Measurements from ENCODE around the gene BTRC.

BTRC gene

GRCh38 chr10:101550965-101551364 lies 197.0 kb downstream of the BTRC start:
- no peak for TF ChIP-seq EZH2phosphoT487 (conservative IDR thresholded peaks at IDR 0.05; ENCODE audit: low read length)
- TF ChIP-seq, protein P1, sequence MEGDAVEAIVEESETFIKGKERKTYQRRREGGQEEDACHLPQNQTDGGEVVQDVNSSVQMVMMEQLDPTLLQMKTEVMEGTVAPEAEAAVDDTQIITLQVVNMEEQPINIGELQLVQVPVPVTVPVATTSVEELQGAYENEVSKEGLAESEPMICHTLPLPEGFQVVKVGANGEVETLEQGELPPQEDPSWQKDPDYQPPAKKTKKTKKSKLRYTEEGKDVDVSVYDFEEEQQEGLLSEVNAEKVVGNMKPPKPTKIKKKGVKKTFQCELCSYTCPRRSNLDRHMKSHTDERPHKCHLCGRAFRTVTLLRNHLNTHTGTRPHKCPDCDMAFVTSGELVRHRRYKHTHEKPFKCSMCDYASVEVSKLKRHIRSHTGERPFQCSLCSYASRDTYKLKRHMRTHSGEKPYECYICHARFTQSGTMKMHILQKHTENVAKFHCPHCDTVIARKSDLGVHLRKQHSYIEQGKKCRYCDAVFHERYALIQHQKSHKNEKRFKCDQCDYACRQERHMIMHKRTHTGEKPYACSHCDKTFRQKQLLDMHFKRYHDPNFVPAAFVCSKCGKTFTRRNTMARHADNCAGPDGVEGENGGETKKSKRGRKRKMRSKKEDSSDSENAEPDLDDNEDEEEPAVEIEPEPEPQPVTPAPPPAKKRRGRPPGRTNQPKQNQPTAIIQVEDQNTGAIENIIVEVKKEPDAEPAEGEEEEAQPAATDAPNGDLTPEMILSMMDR (IDR thresholded peaks at IDR 0.05; ENCODE audit: insufficient read depth, low read length, poor library complexity, severe bottlenecking), result no peak
- no peaks in the 10 kb centered on the region for H3F3A ChIP-seq (ENCODE audit: insufficient read depth)

GRCh38 chr10:101552442-101552841 lies 198.5 kb downstream of the BTRC start:
- H3K36me3 ChIP-seq (ENCODE audit: low read length), result no peaks in the 10 kb centered on the region
- H3K4me3 ChIP-seq (ENCODE audit: insufficient read depth, low read length, poor library complexity, severe bottlenecking), result no peak overlapping the region
- H3K79me2 ChIP-seq (ENCODE audit: insufficient read depth, low read length), result no peaks in the 10 kb centered on the region
- H4K20me1 ChIP-seq (ENCODE audit: low read depth, low read length), result no peaks in the 10 kb centered on the region
- TF ChIP-seq EZH2phosphoT487 (conservative IDR thresholded peaks at IDR 0.05; ENCODE audit: low read length), result no peak
- TF ChIP-seq, protein P1 (IDR thresholded peaks at IDR 0.05; ENCODE audit: insufficient read depth, low read length, poor library complexity, severe bottlenecking), result no peak
- no peaks in the 10 kb centered on the region for H3K9me3 ChIP-seq (ENCODE audit: insufficient read depth, low read length)
- no peak overlapping the region for H2AFZ ChIP-seq (ENCODE audit: low read depth, low read length, severe bottlenecking)
- no peaks in the 10 kb centered on the region for H3K9me2 ChIP-seq (replicated peaks; ENCODE audit: insufficient read depth, low read length)
- no peaks in the 10 kb centered on the region for H3K27me3 ChIP-seq (ENCODE audit: low read length)
- no peak overlapping the region for H3K4me2 ChIP-seq (ENCODE audit: low read depth, low read length, poor library complexity, severe bottlenecking)
- H3F3A ChIP-seq (ENCODE audit: insufficient read depth), result no peaks in the 10 kb centered on the region
- H3K9ac ChIP-seq (ENCODE audit: low read length), result no peak overlapping the region
- H3K27ac ChIP-seq (ENCODE audit: low read depth, low read length), result no peak overlapping the region

More at GRCh38 chr10:101550965-101551364, 197.0 kb downstream of the BTRC start:
- Histone ChIP-seq H3K79me2 (ENCODE audit: insufficient read depth, low read length) (no peaks in the 10 kb centered on the region), H2AFZ (ENCODE audit: low read depth, low read length, severe bottlenecking) (no peak overlapping the region), H3K4me3 (ENCODE audit: insufficient read depth, low read length, poor library complexity, severe bottlenecking) (no peak overlapping the region), H3K36me3 (ENCODE audit: low read length) (no peaks in the 10 kb centered on the region), H3K27ac (ENCODE audit: low read depth, low read length) (no peak overlapping the region), H3K27me3 (ENCODE audit: low read length) (no peaks in the 10 kb centered on the region), H3K9ac (ENCODE audit: low read length) (no peak overlapping the region), H3K9me3 (ENCODE audit: insufficient read depth, low read length) (no peaks in the 10 kb centered on the region), H3K4me2 (ENCODE audit: low read depth, low read length, poor library complexity, severe bottlenecking) (no peak overlapping the region), H4K20me1 (ENCODE audit: low read depth, low read length) (no peaks in the 10 kb centered on the region), H3K9me2 (replicated peaks; ENCODE audit: insufficient read depth, low read length) (no peaks in the 10 kb centered on the region)

- H3K4me2 ChIP-seq (ENCODE audit: low read depth, low read length, poor library complexity, severe bottlenecking), result no peak overlapping the region
Measured at GRCh38 chr10:101557541-101557940, 203.6 kb downstream of the BTRC start.

More at GRCh38 chr10:101557541-101557940, 203.6 kb downstream of the BTRC start:
- Histone ChIP-seq H3K27ac (ENCODE audit: low read depth, low read length) (no peak overlapping the region), H3K4me3 (ENCODE audit: insufficient read depth, low read length, poor library complexity, severe bottlenecking) (no peak overlapping the region), H3K27me3 (ENCODE audit: low read length) (no peaks in the 10 kb centered on the region), H4K20me1 (ENCODE audit: low read depth, low read length) (no peaks in the 10 kb centered on the region), H3K36me3 (ENCODE audit: low read length) (no peaks in the 10 kb centered on the region), H3F3A (ENCODE audit: insufficient read depth) (no peaks in the 10 kb centered on the region), H3K9ac (ENCODE audit: low read length) (no peak overlapping the region), H3K9me2 (replicated peaks; ENCODE audit: insufficient read depth, low read length) (no peaks in the 10 kb centered on the region), H2AFZ (ENCODE audit: low read depth, low read length, severe bottlenecking) (no peak overlapping the region), H3K79me2 (ENCODE audit: insufficient read depth, low read length) (no peaks in the 10 kb centered on the region), H3K9me3 (ENCODE audit: insufficient read depth, low read length) (no peaks in the 10 kb centered on the region)
- TF ChIP-seq EZH2phosphoT487 (conservative IDR thresholded peaks at IDR 0.05; ENCODE audit: low read length), result no peak
- TF ChIP-seq, protein P1 (IDR thresholded peaks at IDR 0.05; ENCODE audit: insufficient read depth, low read length, poor library complexity, severe bottlenecking), result no peak
